ENCODE results near the gene OR10H4.

Gene OR10H4

DNA sequence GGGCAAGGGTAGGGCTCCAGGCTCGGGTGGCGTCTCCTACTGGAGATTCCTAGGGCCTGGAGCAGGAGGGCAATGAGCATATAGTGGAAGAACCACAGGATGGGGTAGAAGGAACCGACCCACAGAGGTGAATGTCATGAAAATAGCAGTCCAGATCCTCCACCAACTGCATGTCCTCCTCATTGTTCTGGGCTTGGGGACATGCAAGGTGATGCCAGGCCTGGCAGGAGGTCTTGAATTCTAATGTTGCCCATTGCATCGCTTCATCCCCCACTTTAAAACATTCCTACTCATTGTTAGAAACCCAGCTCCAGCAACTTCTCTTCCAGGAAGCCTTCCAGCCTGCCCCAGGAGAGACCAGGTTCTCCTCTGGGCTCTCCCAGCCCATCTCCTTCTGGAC lies 49.4 kb downstream of the OR10H4 start:
- in situ Hi-C loops (cut with HindIII; ENCODE audit: low pct_unique_long_range_greater_than_20kb, low sequenced_read_pairs): no loop called here
- DNase-seq (ENCODE audit: low read depth in 1 of 2, low spot score in 1 of 2): no peak
- TF ChIP-seq JUND (IDR thresholded peaks at IDR 0.05; ENCODE audit: low read depth): no peak

All from T47D (cell line).